GM08714 (cell line): ENCODE measurements around the gene BRMS1L.
"Not testable (repeated sequence)": the region's sequence is repeated elsewhere in the genome, so short reads cannot be mapped to it uniquely, and the experiment has no call there.

Source experiments
- H3K4me3 ChIP-seq: fragments of 200-500 bp; sonication (Bioruptor generic); 2 replicates; pipeline ENCODE4 v1.5.1; 2014; ENCODE audit warnings: mild to moderate bottlenecking, low read length, inconsistent platforms
- ZNF274 ChIP-seq: IDR thresholded peaks from 2 replicates; pipeline ENCODE4 v1.6.1; 2012; ENCODE audit warnings: mild to moderate bottlenecking, low read depth, low read length

The BRMS1L gene, protein sequence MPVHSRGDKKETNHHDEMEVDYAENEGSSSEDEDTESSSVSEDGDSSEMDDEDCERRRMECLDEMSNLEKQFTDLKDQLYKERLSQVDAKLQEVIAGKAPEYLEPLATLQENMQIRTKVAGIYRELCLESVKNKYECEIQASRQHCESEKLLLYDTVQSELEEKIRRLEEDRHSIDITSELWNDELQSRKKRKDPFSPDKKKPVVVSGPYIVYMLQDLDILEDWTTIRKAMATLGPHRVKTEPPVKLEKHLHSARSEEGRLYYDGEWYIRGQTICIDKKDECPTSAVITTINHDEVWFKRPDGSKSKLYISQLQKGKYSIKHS

DNA sequence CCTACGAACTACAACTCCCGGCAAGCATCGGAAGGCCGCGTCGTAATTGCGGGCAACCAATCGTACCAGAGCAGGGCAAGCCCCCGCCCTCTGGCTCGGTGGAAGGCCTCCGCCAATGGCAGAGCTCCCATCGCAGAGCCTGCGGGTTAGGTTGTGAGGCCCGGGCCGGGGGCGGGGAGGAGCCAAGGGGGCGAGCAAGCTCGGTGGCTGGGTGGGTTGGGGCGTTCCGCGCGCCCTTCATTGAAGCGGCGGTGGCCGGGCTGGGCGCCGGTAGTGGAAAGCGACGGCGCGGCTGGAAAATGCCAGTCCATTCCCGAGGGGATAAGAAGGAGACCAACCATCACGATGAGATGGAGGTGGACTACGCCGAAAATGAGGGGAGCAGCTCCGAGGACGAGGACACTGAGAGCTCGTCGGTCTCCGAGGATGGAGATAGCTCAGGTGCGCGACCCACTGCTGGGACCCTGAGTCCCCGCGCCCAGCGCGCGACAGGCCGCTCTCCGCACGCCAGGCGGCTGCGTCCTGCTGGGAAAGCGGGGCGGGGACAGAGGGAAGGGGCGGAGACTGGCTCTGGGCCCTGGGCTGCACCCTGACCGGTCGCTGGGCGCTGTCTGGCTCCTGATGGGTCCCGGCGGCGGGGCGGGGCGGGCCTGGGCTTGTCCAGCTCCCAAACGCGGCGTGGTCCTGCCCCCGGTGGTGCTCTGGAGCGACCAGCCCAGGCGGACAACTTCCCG lies at the start of gene BRMS1L:
Gene BRMS1L (plus strand): TSS at position 121 of the 734 bp plus-strand sequence. CDS start 179 bp downstream, at position 300.
- peak within 1 kb of the TSS; percentile 97 for H3K4me3 ChIP-seq
- no peak for TF ChIP-seq ZNF274

DNA sequence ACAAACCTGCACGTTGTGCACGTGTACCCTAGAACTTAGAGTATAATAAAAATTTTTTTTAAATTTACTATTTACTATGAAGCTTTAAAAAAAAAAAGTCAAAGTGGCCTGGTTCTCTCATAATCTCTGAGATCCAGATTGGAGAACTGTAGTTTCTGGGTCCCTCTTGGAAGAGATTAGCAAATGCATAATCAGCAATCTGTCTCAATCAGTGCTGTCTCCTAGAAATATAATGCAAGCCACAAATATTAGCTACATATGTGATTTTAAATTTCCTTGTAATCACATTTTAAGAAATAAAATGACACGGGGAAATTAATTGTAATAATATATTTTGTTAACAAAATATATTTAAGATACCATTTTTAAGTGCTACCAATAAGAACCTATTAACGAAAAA lies 49.3 kb upstream of the BRMS1L start:
- H3K4me3 ChIP-seq, result no peak overlapping the region
- TF ChIP-seq ZNF274, result no peak

DNA sequence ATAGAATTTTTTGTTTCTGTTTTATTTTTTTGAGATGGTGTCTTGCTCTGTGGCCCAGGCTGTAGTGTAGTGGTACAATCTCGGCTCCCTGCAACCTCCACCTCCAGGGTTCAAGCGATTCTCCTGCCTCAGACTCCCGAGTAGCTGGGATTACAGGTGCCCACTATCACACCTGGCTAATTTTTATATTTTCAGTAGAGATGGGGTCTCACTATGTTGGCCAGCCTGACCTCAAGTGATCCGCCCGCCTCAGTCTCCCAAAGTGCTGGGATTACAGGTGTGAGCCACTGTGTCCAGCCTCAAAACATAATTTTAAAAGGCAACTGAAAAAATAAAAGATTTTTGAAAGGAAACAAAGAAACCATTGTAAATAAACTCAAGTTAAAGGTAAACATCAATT lies 48.6 kb upstream of the BRMS1L start:
- not testable (repeated sequence) for H3K4me3 ChIP-seq

DNA sequence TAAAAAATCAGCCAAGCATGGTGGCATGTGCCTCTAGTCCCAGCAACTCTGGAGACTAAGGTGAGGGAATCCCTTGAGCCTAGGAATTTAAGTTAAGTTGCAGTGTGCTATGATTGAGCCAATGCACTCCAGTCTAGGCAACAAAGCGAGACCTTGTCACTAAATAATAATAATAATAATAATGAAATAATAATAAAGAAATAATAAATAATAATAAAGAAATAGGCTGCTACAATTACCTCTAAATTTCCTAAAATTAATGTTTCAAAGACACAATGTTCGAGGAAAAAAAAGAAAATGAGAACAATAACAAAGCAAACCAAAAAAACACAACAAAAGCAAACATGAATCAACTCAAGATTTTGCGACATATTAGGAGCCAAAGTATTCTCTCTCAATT lies 46.8 kb upstream of the BRMS1L start:
- no peak for TF ChIP-seq ZNF274
- no peak overlapping the region for H3K4me3 ChIP-seq

DNA sequence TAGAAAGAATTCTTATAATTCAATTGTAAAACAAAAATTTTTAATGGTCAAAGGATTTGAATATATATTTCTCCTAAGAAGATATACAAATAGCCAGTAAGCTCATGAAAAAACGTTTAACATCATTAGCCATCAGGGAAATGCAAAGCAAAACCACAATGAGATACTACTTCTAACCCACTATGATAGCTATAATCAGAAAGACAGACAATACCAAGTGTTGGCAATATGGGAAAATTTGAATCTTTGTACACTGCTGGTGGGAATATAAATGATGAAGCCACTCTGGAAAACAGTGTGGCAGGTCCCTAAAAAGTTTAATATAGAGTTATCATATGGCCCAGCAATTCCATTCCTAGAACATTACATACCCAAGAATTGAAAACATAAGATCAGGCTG lies 42.4 kb upstream of the BRMS1L start:
- no peak for TF ChIP-seq ZNF274
- H3K4me3 ChIP-seq, result no peak overlapping the region

DNA sequence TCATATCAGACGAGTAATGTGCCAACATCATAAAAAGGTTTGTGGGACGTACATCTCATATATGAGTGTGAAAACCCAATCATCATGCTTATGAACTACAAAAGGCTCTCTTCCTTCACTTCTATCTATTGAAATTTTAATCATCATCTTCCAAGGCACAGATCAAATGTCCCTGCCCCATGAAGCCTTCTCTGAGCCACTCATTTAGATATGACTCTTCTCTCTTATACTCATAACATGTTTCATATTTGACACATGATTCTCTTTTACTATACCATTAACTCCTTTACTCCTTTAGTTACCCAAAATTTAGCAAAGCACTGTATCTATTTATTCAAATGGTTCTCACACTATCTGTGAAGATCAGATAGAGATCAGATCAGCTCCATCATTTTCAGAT lies 39.3 kb upstream of the BRMS1L start:
- H3K4me3 ChIP-seq, result no peak overlapping the region
- TF ChIP-seq ZNF274, result no peak

DNA sequence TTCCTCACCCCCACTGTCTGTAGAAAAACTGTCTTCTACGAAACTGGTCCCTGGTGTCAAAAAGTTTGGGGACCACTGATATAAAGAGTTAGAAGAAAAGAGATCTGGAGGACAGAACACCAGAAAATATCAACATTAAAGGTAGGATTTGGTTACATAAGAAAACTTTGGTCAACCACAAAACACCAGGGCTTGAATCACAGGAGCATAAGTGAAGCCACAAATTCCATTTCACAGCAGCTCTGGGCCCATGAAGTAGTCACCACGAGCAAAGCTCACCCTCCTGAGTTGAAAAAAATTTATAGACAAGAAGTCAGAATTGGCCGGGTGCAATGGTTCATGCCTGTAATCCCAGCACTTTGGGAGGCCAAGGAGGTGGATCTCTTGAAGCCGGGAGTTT lies 36.5 kb upstream of the BRMS1L start:
- TF ChIP-seq ZNF274, result no peak
- H3K4me3 ChIP-seq, result no peak overlapping the region

DNA sequence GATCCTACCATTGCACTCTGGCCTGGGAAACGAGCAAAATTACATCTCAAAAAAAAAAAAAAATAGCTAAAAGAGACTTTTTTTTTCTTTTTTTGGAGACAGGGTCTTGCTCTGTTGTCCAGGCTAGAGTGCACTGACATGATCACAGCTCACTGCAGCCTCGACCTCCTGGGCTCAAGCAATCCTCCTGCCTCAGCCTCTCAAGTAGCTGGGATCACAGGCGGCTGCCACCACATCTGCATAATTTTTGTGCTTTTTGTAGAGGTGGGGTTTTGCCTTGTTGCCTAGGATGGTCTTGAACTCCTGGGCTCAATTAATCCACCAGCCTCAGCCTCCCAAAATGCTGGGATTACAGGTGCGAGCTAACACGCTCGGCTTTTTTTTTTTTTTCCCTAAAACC lies 28.3 kb upstream of the BRMS1L start:
- no peak for TF ChIP-seq ZNF274
- H3K4me3 ChIP-seq, result no peak overlapping the region

DNA sequence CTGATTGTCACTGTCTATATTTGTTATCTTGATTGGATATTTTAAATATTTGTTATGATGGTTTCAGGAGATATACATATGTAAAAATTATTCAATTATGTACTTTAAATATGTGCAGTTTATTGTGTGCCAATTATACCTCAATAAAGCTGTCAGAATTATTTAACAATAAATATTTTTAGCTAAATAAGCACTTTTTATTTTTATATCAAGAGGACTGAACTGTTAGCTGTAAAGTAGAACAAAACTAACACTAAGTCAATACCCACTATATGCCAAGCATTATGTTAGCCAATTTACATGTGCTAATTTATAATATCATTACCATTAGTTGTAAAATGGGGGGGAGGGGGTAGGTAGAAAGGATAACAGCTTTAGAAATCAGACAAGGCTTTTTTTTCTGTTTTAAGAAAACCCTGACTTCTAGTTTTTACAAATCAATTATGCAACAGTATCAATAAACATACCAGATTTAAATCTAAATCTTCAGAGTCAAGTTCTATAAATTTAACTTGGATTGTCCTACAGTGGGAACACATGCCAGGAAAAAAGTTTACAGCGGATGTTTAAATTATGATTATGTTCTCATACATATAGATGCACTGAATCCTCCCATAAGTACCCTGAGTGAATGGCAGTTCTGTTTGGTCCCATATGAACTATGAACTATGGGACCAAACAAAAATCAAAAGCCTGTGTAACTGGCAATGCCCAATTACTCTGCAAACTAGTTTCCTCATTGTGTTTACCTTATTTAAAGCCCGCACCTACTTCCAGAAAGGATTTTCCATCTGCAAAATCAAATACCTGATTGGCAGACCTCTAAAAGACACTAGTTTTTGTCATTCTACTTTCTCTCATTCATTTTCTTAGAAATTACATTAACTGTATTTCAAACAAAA lies 19.9 kb upstream of the BRMS1L start:
- no peak for TF ChIP-seq ZNF274
- no peak overlapping the region for H3K4me3 ChIP-seq

DNA sequence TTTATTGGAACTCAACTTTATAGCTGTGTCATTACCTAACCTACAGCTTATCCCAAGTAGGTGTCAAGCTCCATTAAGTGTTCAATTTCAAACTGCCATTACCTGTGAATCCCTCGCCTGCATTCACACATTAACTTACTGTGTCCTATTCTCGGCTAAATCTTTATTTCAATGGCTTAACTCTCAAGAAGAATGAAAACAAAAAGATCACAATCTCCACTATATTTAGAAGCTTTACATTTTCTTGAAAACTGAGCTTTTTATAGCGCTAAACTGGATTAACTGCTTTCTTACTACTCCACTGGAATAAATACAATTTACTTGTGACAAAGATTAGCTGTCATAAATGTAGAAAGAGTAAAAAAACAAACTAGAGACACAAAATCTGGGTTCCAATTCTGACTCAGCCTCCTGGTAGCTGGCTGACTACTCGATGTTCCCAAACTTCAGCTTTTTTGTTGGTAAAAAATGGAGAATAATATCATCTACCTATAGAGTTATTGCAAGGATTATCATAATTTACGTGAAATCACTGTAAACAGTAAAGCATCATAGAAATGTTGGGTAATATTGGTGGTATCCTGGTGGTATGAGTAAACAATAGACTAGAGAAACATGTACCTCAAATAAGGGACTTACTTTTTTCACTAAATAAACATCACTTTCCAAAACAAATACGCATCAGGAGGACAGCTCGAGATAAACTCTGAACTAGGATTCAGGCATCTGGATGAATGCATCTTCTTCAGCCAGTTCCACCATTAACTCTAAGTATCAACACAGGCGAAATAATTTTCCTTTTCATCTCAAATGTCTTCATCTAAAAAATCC lies 18.8 kb upstream of the BRMS1L start:
- H3K4me3 ChIP-seq, result peak overlapping the region; percentile 68; the same call in 1 of the 2 replicates
- TF ChIP-seq ZNF274, result no peak

DNA sequence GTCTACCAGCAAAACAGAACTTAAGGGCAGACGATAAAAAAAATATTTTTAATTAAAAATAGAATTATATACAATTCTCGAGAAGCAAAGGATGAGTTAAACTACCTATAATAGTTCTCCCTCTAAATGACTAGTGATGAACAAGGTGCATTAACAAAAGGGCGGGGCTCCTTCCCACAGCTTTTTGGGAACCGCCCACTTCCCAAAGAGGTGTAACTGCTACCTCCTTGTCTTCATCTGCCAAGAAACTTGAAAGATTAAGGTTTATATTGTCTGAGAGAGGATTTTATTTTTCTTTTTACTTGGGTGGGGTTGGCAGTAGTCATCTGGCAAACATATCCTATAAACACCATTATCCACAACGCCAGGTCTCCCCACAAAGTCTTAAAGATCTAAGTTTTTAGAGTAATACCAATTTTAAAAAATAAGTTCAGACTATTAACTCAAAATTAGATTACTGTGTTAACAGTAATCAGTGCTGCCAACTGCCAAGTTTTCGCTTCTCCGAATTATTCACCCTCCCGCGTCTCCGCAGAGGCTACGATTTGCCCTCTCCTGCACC lies 18.0 kb upstream of the BRMS1L start:
- peak overlapping the region; percentile 68 for H3K4me3 ChIP-seq
- no peak for TF ChIP-seq ZNF274

DNA sequence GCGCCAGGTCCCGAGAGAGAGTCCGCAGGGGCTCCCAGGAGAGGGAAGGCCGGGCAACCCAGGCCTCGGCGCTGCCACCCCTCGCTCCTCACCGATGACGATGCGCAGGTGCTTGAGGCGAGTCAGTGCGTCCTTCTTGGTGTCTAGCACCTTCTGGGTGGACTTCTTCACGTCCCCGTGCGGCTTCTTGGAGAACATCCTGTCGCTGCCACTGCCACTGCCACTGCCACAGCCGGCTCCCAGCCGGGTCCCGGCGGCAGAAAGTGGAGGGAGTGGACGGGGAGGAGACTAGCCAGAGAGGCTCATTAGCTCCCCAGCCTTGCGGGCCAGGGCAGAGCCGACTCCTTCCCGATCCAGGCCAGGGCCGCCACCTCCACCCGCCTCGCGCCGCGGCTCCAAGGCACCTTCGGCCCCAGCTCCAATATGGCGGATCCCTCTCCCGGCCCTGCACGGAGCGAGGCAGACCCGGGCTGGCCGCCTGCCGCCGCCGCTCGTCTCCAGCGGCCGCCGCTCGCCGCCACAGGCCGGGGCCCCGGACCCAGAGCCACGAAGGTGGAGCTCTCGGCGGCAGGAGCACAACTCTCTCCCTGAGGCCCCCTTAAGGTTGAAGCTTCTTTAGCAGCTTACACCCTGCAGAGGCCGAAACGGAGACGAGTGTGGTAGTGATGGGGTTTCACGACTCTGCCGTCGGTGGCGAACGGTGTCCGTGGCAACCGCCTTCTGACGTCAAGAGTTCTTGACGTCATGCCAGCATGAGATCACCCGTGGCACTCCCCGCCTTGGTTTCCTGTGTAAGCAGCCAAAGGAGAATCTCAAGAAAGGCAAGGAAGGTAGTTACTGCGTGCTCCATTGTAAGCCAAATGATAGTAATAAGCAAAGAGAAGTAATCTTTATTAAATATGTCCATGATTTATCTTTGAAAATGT lies 17.2 kb upstream of the BRMS1L start, which contains the start of gene RALGAPA1:
Gene RALGAPA1 (minus strand): TSS at position 658 of the 926 bp plus-strand sequence. CDS start 460 bp downstream, at position 198.
- peak within 1 kb of the TSS; percentile 68 for H3K4me3 ChIP-seq

DNA sequence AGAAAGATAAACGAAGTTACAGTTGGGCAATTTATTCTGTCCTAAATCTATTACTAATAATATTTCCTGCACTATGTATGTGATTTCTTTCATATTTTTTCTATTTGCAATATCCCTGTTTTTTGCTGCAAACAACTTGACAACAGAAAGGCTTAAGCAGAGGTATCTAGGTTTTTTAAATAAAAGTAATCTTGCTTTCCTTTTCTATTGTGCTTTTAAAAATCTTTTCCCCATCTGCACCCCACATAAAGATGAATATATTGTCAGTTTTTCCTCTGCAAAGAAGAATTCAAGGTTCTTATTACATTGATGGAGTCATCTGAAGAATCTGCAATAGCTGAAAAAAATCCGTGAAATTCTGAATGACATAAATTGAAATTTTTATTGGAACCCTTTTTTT lies 16.5 kb upstream of the BRMS1L start:
- H3K4me3 ChIP-seq, result no peak overlapping the region

More for the DNA sequence above, 16.5 kb upstream of the BRMS1L start:
- TF ChIP-seq ZNF274, result no peak
